Stimulated activated CD8-positive, alpha-beta memory T cell treated with anti-CD3 and anti-CD28 coated beads, Interleukin-2, amount 100 ng/mL, for 48 hours (primary cell): Measurements from ENCODE around the gene DAPK3.
"Not testable (repeated sequence)": the region's sequence is repeated elsewhere in the genome, so short reads cannot be mapped to it uniquely, and the experiment has no call there.

Experiments
- DNase-seq, 2 donors: peaks; one replicate each; pipeline ENCODE4 v3.0.0-alpha.2; 2020; ENCODE audit warnings: low read depth in 2 of 2

Gene DAPK3

DNA sequence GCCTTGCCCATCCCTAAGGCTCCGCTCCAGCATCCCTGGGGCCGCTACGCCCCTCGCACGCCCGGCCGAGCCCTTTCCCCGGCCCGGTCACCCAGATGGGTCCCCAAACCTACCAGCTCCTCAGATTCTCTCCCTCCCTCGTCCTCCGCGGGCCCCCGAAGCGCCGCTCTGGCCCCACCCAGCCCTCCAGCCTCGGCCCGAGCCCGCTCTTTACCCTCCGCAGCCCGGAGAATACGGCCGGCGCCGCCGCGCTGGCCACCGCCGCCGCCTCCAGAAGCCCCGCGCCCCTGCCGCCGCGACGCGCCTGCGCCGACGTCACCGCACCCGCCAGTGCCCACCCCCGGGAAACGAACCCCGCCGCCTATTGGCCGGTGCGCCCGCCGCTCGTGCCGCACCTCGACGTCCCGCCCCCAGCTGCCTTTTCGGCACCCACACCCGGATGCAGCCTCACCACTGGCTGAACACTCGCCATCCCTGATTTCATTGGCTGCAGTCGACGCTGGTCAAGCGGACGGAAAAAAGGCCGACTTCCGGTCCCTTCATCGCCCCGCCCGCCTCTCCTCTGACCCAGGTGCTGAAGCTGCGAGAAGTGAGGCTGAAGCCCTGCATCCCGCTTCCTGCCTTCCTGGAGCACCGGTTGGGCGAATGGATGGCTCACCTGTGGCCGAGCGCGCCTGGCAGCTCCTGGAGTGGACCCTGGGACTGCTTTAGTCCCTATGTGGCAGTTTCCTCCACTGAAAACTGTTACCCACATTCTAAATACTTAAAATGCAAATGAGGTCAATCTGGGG is at the start of gene DAPK3:
TSS of gene DAPK3 (minus strand) at position 292 of the 791 bp plus-strand sequence. CDS start 1,364 bp downstream, outside the sequence.
- peak; percentile 93 to 96 for DNase-seq

DNA sequence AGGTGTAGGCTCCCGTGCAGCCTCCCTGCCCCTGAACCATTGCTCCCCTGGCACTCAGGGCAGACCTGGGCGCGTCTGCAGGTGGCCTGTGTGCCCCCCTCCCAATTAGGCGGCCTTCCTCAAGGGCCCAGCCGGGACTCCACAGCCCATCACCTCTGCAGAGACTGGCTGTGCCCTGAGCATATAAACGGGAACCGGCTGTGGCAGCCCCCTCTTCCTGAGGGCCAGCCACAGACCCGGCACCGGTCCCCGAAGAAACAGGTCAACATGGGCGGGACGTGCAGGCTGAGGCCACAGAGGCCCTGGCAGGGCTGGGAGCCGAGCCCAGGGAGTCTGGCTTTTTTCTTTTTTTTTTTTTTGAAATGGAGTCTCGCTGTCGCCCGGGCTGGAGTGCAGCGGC is 48.7 kb upstream of the DAPK3 start:
- DNase-seq = no peak

DNA sequence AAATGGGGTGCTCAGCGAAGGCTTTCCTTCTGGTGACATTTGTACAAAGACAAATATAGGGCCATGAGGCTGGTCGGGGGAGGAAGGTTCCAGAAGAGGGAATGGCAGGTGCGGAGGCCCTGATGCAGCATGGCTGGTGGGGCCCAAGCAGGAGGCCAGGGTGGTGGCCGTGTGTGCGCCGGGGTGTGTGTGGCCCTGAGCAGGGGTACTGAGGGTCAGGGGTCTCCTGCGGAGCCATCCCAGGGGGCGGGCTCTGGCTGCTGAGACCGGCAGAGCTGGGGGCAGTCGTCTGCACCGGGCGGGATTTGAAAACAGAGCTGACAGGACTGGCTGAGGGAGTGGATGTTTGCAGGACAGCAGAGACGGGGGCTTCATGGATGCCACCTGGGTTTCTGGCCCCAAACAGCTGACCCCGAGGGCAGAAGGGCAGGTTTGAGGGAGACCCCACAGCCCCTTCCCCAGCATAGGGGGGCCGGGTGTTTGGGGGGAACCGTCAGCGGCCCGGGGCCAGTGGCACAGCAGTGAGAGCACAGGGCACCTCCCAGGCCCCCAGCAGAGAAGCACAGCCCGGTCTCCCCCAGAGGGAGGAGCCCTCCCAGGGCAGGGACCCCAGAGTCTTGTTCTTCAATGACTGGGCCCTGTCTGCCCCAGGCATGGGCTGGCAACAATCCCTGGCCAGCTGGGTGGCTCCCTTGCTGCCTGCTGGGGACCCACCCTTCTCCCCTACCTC is 48.0 kb upstream of the DAPK3 start:
- no peak for DNase-seq

DNA sequence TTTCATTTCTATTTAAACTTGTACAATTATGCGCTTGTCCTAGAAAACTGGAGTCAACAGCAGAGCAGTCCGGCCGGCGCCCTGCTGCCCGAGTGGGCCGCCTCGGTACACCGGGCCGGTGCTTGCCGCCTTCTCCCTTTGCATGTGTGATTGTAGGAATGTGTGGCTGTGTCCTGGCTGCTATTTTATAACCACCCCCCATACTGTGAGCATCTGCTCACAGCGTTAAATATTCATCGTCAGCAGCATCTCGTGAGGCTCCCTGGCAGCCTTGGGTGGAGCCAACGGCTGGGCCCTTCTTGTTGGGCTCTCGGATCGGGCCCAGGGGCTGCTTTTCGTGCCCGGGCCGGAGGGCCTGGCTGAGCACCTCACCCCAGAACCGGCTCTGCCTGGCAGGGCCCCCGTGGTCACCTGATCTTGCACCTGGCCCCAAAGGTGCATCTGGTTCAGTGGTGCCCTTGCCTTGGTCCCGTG is 47.3 kb upstream of the DAPK3 start:
- no peak for DNase-seq

GRCh38 chr19:4016903-4017638 is 46.2 kb upstream of the DAPK3 start:
- no peak for DNase-seq

DNA sequence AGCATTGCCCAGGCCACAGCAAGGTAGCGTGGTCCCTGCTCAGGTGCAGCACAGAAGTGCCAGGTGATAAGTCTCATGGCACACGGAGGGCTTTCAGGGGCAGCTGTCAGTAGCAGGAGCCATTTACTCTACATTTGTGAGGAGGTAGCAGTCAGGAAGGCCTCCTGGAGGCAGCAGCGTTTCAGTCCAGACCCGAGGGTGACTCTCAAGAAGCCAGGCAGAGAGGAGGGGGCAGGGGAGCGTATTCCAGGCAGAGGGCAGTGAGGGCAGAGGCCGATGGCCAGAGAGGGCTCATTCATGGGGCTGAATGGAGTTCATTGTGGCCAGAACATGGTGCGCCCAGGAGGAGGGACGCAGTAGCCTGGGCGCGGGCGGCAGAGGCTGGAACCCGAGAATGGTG is 45.6 kb upstream of the DAPK3 start:
- DNase-seq = no peak

DNA sequence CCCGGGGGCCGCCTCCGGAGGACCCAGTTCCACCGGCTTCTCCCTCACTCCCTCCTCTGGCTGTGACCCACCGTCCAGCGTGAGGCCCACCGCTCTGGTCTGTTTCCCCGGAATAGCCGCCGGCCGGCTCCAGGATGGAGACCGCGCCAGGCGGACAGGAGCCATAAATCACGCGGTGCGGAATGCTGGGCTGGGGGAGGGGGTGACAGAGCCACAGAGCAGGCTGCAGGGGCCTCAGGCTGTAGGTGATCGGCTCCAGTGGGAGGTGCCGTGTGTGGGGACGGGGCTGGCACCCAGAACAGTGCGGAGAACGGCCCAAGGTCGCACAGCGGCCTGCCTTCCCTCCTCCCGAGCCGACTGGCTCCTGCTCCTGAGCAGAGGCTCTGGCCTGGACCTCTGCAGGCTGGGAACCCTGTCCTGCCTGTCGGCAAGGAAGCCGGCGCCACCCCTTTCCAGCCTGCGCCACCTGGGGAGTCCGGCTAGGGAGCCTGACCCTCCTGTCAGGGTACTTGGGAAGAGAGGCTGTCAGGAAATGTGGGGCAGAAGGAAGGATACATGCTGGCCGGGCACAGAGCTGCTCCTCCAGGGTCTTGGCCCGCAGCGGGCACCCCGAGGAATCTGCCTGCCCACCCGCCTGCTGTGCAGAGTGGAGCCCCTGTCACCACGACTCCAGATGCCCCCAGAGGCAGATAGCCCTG is 45.0 kb upstream of the DAPK3 start:
- DNase-seq = no peak

GRCh38 chr19:4014541-4015491 is 43.9 kb upstream of the DAPK3 start:
- DNase-seq = peak in 1 of 2 donors; percentile 23

- DNase-seq = no peak
Measured at GRCh38 chr19:4013886-4014540, 43.1 kb upstream of the DAPK3 start.

- no peak for DNase-seq
Measured at GRCh38 chr19:4012975-4013634, 42.2 kb upstream of the DAPK3 start.

DNA sequence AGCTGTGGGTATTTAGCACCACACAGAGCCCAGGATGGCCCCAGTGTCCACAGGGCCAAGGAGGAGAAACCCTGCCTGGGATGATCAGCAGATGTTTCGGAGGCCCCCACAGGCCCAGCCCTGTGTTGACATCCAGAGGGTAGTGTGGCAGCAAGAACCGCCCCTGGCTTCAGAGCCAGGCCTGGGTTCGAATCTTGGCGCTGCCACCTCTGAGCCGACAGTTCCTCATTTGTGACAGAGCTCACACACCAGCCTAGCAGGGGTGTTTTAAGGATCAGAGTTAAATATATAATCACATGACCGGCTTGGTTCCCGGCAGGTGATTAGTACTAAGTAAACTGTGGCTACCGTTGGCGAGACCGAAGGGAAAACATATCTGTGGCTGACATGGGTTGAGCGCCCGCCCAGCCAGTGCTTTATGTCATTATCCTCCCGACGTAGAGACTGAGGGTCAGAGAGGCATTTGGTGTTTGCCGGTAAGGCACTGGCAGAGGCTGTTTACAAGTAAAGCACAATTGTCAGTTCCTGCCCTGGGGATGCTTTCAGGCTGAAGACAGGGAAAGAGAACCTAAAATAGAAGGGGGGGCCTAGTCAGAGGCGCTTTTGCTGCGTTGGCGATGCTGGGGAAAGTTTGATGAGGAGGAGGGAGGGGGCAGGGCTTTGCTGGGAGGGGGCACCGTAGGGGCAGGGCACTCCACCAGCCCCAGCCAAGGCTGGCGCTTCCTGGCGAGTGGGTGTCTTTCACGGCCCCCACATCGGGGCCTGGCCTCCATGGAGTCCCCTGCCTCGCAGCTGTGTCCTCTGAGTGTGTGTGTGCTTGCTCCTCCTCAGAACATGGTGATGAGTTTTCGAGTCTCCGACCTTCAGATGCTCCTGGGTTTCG is 41.4 kb upstream of the DAPK3 start:
- DNase-seq = no peak

DNA sequence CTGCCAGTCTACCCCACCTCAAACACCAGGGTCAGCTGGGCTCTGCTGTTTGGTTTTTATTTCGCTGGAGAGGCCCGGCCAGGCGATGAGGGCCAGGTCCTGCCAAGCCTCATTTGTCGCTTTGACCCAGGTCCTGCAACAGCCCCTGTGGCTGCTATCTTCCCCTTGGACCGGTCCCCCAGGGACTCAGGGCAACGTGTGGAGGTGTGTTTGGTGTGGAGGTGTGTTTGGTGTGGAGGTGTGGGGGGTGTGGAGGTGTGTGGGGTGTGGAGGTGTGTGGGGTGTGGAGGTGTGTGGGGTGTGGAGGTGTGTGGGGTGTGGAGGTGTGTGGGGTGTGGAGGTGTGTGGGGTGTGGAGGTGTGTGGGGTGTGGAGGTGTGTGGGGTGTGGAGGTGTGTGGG is 40.5 kb upstream of the DAPK3 start:
- not testable (repeated sequence) for DNase-seq

GRCh38 chr19:4010808-4011110 is 39.9 kb upstream of the DAPK3 start:
- no peak for DNase-seq

DNA sequence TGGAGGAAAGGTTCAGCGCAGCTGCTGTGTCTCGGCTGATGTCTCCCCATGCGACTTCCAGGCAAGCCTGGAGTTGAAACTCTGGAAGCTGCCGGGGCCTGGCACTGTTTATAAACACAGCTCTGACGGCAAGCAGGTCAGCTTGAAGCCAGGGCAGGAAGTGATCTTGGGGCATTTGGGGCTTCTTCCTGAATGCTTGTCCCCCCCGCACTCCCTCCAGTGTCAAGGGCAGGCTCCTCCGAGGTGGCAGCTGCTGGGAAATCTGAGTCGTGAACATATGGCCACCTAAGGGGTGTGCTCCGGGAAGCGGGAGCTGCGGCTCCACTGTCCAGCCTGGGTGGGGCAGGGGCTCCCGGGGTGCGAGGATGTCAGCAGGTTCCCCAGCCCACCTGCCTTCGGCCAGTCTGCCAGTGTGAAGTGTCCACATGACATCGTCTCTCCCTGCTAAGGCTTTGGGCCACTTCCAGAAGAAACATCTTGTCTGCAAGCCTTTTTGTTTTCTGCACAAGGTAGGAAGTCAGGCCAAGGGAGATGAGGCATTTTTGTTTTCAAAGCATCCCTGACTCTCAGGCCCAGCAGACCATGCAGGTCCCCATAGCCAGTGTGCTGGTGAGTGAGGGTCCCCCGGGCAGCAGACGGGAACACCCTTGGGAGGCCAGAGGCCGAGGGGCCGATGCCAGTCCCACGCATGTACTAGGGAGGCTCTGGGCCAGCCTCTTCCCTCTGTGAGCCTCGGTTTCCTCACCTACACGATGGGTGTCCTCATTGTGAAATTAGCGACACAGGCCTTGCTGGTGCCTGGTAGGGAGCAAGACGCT is 39.3 kb upstream of the DAPK3 start:
- no peak for DNase-seq

DNA sequence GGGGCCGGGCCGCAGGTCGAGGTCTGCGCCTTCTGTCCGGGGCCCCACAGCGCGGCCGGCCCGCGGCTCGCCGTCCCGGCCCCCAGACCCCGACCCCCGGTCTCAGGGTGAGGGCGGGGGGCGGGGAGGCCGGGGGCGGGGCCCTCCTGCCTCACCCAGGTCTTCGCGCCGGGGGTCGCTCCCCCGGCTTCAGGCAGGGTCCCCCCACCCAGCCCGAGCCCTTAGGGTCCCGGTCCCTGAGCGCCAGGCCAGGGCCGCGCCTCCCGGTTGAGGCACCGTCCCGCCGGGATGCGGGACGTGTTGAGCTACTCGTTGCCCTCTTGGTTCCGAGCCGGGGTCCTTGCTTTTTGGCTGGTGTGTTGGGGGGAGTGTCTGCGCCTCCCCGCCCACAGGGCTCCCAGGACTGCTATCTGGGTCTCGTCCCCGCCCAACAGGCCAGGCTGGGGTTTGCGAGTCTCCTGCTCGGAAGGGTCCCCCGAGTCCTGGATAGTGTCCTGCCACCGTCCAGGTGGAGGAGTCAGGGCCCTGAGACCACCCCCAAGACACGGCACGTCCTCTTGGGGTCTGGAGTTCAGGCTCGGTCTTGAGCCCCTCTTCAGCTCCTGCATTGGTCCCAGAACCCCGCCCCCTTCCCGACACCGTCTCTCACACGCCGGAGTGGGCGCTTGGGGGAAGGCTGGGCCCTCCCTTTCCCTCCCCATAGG is 37.1 kb upstream of the DAPK3 start:
- no peak for DNase-seq

DNA sequence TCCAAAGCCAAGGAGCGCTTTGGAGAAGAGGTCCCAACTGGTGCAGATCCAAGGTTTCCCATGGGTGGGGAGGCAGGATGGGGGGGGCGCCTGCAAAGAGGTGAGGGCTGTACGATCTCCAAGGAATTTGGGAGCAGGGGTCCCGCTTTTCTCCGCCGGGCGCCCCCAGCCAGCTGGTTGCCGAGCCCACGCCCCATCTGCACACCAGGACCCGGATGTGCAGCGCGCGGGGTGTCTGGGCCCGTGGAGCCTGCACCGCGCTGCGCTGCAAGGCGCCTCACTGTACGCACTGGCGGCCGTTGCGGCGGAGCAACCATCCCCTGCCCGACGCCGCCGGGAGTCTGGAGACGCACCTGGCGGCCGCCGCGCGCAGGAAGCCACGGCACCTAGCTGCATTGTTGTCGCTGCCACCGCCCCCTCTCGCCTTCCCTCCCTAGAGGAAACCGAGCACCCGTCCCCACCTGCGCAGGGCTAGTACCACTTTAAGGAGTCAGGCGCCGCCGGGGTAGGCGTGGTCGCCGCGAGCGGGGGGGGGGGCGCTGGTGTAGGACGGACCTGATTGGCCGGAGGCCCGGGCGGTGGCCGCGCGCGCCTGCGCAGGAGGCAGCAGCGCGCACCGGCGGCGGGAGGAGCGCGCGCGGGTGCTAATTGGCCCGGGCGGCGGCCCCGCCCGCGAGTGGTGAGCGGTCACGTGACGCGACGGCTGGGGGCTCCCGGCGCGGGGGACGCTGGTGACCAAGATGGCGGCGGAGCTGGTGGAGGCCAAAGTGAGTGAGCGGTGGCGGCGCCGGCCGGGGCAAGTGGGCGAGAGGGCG is 36.3 kb upstream of the DAPK3 start, which contains the start of gene PIAS4:
TSS of gene PIAS4 (plus strand) at position 716 of the 815 bp plus-strand sequence. CDS start at position 741, 25 bp downstream.
- DNase-seq = peak; percentile 86 to 97
